A673 (cell line): Measurements from ENCODE around the gene MPC1. TPM values are rescaled to one million over a fixed set of nuclear protein-coding genes. Genes with fewer than 3 reads are reported as not detected.
A peak's percentile ranks its signal among the peaks of the same experiment; 100 is the strongest.

Experiments
- Bru-seq: library from RNA; stranded (reverse); fragments of 400-500 nt; gene quantifications from one replicate; lab custom pipeline; 2021; lab: Mats Ljungman, UMichigan
- BruChase-seq, 2 experiments: library from RNA; stranded (reverse); fragments of 400-500 nt; gene quantifications; one replicate each; lab custom pipeline; 2021; lab: Mats Ljungman, UMichigan
- BruUV-seq: library from RNA; stranded (reverse); fragments of 400-500 nt; replicated peaks from 2 replicates; lab custom pipeline; 2021; lab: Mats Ljungman, UMichigan
- CTCF ChIA-PET: fragments of 300-600 bp; sonication (Branson Sonifier 250); formaldehyde crosslinking; loops from one replicate; lab custom pipeline; 2022; ENCODE audit warnings: antibody characterized with exemption; lab: Charles Lee
- POLR2A ChIA-PET: fragments of 300-600 bp; sonication (Branson Sonifier 250); formaldehyde crosslinking; loops from one replicate; lab custom pipeline; 2022; ENCODE audit warnings: antibody characterized with exemption; ENCODE audit not compliant: low non-redundant PET; lab: Charles Lee
- DNase-seq: peaks from one replicate; pipeline ENCODE4 v3.0.0-alpha.2; 2015; ENCODE audit warnings: low spot score
- H3K27ac ChIP-seq: fragments of 200-600 bp; sonication (generic); 2 replicates; pipeline ENCODE4 v1.5.1; 2016; ENCODE audit warnings: mixed run types, low read depth, mild to moderate bottlenecking, mixed read lengths, antibody characterized with exemption, low read length; ENCODE audit not compliant: poor library complexity, severe bottlenecking
- H3K27me3 ChIP-seq: fragments of 200-600 bp; sonication (generic); replicated peaks from 2 replicates; pipeline ENCODE4 v1.6.1; 2017; ENCODE audit warnings: mixed run types, low read depth, mild to moderate bottlenecking, mixed read lengths, antibody characterized with exemption, low read length; ENCODE audit not compliant: insufficient read depth, poor library complexity
- H3K36me3 ChIP-seq: fragments of 200-600 bp; sonication (generic); 2 replicates; pipeline ENCODE4 v1.6.1; 2016; ENCODE audit warnings: mixed run types, mild to moderate bottlenecking, mixed read lengths, antibody characterized with exemption, low read length; ENCODE audit not compliant: insufficient read depth, poor library complexity, severe bottlenecking
- H3K4me1 ChIP-seq: fragments of 200-600 bp; sonication (generic); 2 replicates; pipeline ENCODE4 v1.6.1; 2017; ENCODE audit warnings: mixed run types, mild to moderate bottlenecking, mixed read lengths, antibody characterized with exemption, low read length; ENCODE audit not compliant: insufficient read depth, poor library complexity, severe bottlenecking
- H3K4me3 ChIP-seq: fragments of 200-600 bp; sonication (generic); 2 replicates; pipeline ENCODE4 v1.5.1; 2016; ENCODE audit warnings: low read depth, mixed run types, mild to moderate bottlenecking, mixed read lengths, low read length; ENCODE audit not compliant: poor library complexity, severe bottlenecking
- H3K9me3 ChIP-seq: fragments of 200-600 bp; sonication (generic); 2 replicates; pipeline ENCODE4 v1.6.1; 2016; ENCODE audit warnings: mixed run types, low read depth, mild to moderate bottlenecking, mixed read lengths, antibody characterized with exemption, low read length; ENCODE audit not compliant: poor library complexity, severe bottlenecking
- EZH2 ChIP-seq: fragments of 200-600 bp; sonication (generic); IDR thresholded peaks from 2 replicates; pipeline ENCODE4 v1.6.1; 2017; ENCODE audit warnings: borderline replicate concordance, low read depth, mild to moderate bottlenecking, mixed read lengths, antibody characterized with exemption, low read length; ENCODE audit not compliant: poor library complexity, severe bottlenecking
- intact Hi-C: fragments of 100-400 bp; cut with micrococcal nuclease; formaldehyde crosslinking; loops from one replicate; pipeline ENCODE4 v1.10.0; 2022; ENCODE audit not compliant: unreplicated experiment
- long read RNA-seq: library from polyadenylated mRNA; stranded (forward); transcript quantifications from one replicate; pipeline ENCODE4 v2.0.0, GENCODE V29; 2022
- total RNA-seq: library from RNA; stranded (reverse); gene quantifications from 2 replicates; pipeline ENCODE4 v1.2.3, GENCODE V29; 2021
- TF ChIP-seq, protein P1 (sequence below): fragments of 300-800, 200-600 bp; sonication (generic); conservative IDR thresholded peaks from 2 replicates; pipeline ENCODE4 v1.5.1; 2017; ENCODE audit warnings: low read depth, mild to moderate bottlenecking, antibody characterized with exemption, low read length, moderate library complexity, mixed read lengths

Gene MPC1
- total RNA-seq (34.9 and 35.9 TPM in 2 replicates), Bru-seq, nascent RNA (percentile 69 among the genes with signal in this experiment), BruChase-seq, experiment 1, labeled RNA remaining after a 2-hour chase (percentile 89 among the genes with signal in this experiment), BruChase-seq, experiment 2, labeled RNA remaining after a 6-hour chase (percentile 72 among the genes with signal in this experiment)
- long read RNA-seq, transcript MPC1-201 (4 exons, 976 nt): major isoform, 61 of 68 reads
- long read RNA-seq, partial matches to known transcripts: 1 of 68 reads
- long read RNA-seq, other reads (novel, unspliced or antisense): 6 of 68 reads

DNA sequence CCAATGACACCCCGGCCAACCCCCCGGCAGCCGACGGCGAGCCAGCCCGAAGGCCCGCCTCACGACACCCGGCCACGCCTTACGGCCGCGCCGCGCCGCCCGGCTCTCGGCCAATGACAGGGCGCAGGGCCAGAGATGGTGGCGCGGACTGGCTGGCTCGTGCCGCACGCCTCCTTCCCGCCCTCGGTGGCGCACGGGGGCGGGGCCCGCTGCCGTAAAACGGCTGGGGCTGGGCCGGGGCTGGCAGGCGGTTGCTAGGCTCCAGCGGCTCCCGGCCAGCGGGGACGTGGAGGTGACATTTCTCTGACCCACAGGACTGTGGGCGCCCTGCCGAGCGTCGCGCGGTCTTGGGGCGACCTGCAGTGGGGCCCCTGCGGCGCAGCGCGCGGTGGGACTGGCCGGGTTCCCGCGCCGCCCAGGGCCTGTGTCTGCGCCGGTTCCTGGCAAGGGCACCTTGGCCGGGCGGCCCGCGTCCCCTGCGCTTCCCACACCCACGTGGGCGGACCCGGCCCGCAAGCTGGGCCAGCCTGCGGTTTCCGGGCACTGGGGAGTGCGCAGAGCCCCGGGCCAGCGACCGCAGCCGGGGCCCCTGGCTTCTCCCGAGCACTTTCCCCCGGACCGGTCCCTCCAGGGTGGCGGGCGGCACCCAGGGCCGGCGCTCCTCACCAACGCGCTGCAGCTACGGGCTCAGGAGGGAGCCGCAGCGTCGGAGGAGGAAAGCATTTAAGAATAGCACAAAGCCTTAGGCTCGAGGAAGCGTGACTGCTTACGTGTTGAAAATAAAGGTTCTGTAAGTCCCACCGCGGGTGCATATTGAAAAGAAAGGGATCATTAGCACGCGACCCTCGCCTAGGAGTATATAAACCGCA, at the start of gene MPC1:
MPC1 (minus strand) TSS at position 8 of the 869 bp plus-strand sequence. CDS start 64 bp downstream, outside the sequence.
- H3K27me3 ChIP-seq: no peaks in the 10 kb centered on the region
- no peaks in the 10 kb centered on the region for H3K36me3 ChIP-seq
- H3K4me3 ChIP-seq: peak within 1 kb of the TSS; percentile 86
- H3K27ac ChIP-seq: peak within 1 kb of the TSS; percentile 89
- ChIA-PET POLR2A (no interaction called here), CTCF (no interaction called here)
- no peaks in the 10 kb centered on the region for H3K9me3 ChIP-seq
- no peak for TF ChIP-seq EZH2
- TF ChIP-seq, protein P1, sequence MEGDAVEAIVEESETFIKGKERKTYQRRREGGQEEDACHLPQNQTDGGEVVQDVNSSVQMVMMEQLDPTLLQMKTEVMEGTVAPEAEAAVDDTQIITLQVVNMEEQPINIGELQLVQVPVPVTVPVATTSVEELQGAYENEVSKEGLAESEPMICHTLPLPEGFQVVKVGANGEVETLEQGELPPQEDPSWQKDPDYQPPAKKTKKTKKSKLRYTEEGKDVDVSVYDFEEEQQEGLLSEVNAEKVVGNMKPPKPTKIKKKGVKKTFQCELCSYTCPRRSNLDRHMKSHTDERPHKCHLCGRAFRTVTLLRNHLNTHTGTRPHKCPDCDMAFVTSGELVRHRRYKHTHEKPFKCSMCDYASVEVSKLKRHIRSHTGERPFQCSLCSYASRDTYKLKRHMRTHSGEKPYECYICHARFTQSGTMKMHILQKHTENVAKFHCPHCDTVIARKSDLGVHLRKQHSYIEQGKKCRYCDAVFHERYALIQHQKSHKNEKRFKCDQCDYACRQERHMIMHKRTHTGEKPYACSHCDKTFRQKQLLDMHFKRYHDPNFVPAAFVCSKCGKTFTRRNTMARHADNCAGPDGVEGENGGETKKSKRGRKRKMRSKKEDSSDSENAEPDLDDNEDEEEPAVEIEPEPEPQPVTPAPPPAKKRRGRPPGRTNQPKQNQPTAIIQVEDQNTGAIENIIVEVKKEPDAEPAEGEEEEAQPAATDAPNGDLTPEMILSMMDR: no peak
- no TSS peak for BruUV-seq
- DNase-seq: peak; percentile 98
- intact Hi-C loops: loop anchor here (5.0 kb wide), 2 partner anchors 41 to 106 kb away; partner anchors contain the start of gene SFT2D1
- H3K4me1 ChIP-seq: peaks cover 4% of the 10 kb centered on the region

DNA sequence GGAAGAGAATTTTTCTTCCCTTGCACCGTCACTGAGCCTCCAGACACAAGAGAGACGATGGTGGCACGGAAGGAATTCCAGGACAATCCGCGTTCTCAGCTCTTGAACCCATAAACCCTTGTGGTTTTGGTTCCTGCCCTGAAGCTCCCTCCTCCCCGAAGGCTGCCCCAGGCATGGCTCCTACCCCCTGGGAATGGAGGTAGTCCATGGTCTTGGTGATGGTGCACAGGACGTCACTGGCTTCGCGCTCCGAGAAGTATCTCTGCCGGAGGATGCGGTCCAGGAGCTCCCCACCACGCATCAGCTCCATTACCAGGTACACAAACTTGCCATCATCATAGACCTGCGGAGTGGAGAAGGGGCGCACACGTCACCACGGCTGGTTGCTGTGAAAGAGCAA, 47.5 kb upstream of the MPC1 start:
- DNase-seq: no peak
- Histone ChIP-seq H3K27me3 (no peaks in the 10 kb centered on the region), H3K36me3 (no peaks in the 10 kb centered on the region), H3K4me3 (no peak overlapping the region), H3K4me1 (no peaks in the 10 kb centered on the region), H3K9me3 (no peaks in the 10 kb centered on the region), H3K27ac (no peak overlapping the region)
- ChIA-PET POLR2A (no interaction called here), CTCF (no interaction called here)
- TF ChIP-seq, protein P1: no peak
- TF ChIP-seq EZH2: no peak
- intact Hi-C loops: no loop called here
- BruUV-seq: no TSS peak

GRCh38 chr6:166424431-166424830, 41.7 kb upstream of the MPC1 start:
- intact Hi-C loops: no loop called here
- TF ChIP-seq, protein P1: no peak
- no peak for TF ChIP-seq EZH2
- no peaks in the 10 kb centered on the region for H3K4me1 ChIP-seq
- ChIA-PET CTCF (no interaction called here), POLR2A (no interaction called here)
- no peaks in the 10 kb centered on the region for H3K36me3 ChIP-seq
- no peak for DNase-seq
- no peak overlapping the region for H3K27ac ChIP-seq
- BruUV-seq: no TSS peak
- H3K9me3 ChIP-seq: no peaks in the 10 kb centered on the region
- H3K4me3 ChIP-seq: no peak overlapping the region
- H3K27me3 ChIP-seq: no peaks in the 10 kb centered on the region
